ENCODE results near the gene XRCC5. TPM values are rescaled to one million over a fixed set of nuclear protein-coding genes. Genes with fewer than 3 reads are reported as not detected.
"Not testable (repeated sequence)": the region's sequence is repeated elsewhere in the genome, so short reads cannot be mapped to it uniquely, and the experiment has no call there.

The XRCC5 gene
- total RNA-seq, 1 experiment from 2014 or later: 496 TPM

- peaks cover 45% of the 10 kb centered on the region for H3K36me3 ChIP-seq (replicated peaks; ENCODE audit: control insufficient read depth, insufficient read depth, low read length)
- DNase-seq: no peak
Measured at GRCh38 chr2:216201692-216202306, 92.7 kb downstream of the XRCC5 start.

GRCh38 chr2:216202626-216203250 lies 93.6 kb downstream of the XRCC5 start:
- no peak for DNase-seq
- Histone ChIP-seq H3K36me3 (replicated peaks; ENCODE audit: control insufficient read depth, insufficient read depth, low read length) (peaks cover 48% of the 10 kb centered on the region), H3K4me3 (ENCODE audit: insufficient read depth, low read depth, low read length) (no peak overlapping the region), H3K27me3 (ENCODE audit: control insufficient read depth, insufficient read depth, low read length) (no peaks in the 10 kb centered on the region)

More at GRCh38 chr2:216201692-216202306, 92.7 kb downstream of the XRCC5 start:
- Histone ChIP-seq H3K4me3 (ENCODE audit: insufficient read depth, low read depth, low read length) (no peak overlapping the region), H3K27me3 (ENCODE audit: control insufficient read depth, insufficient read depth, low read length) (no peaks in the 10 kb centered on the region)

- Histone ChIP-seq H3K27me3 (ENCODE audit: control insufficient read depth, insufficient read depth, low read length) (no peaks in the 10 kb centered on the region), H3K36me3 (replicated peaks; ENCODE audit: control insufficient read depth, insufficient read depth, low read length) (peaks cover 41% of the 10 kb centered on the region), H3K4me3 (ENCODE audit: insufficient read depth, low read depth, low read length) (no peak overlapping the region)
- no peak for DNase-seq
Measured at GRCh38 chr2:216205486-216205885, 96.3 kb downstream of the XRCC5 start.

DNA sequence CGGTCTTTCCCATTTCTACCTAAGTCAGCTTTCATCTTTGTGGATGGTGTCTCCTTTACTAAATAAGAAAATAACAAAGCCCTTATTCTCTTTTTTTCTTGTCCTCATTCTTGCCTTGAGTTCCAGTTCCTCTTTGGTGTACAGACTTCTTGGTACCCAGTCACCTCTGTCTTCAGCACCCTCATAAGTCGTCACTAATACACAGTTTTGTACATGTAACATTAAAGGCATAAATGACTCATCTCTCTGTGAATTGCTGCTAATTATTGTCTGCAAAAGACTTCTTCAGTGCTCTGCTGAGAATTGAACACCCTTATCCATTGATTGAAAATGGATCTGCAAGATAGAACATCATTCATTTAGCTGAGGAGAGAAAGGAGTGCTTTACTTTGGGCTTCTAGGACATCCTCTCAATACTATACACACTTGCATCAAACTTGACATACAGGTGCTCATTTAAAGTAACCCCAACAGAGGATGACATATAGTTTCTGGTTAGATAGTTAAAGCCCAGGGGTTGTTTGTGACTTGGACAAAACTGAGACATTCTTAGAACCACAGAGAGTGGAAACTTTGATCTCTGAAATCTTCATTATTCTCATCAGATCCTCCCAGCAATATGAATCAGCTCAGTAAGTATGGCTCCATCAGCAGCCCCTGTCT lies 97.0 kb downstream of the XRCC5 start:
- peaks cover 39% of the 10 kb centered on the region for H3K36me3 ChIP-seq (replicated peaks; ENCODE audit: control insufficient read depth, insufficient read depth, low read length)
- no peak for DNase-seq
- no peak overlapping the region for H3K4me3 ChIP-seq (ENCODE audit: insufficient read depth, low read depth, low read length)
- H3K27me3 ChIP-seq (ENCODE audit: control insufficient read depth, insufficient read depth, low read length): no peaks in the 10 kb centered on the region

GRCh38 chr2:216206821-216207220 lies 97.7 kb downstream of the XRCC5 start:
- Histone ChIP-seq H3K36me3 (replicated peaks; ENCODE audit: control insufficient read depth, insufficient read depth, low read length) (peaks cover 34% of the 10 kb centered on the region), H3K4me3 (ENCODE audit: insufficient read depth, low read depth, low read length) (no peak overlapping the region), H3K27me3 (ENCODE audit: control insufficient read depth, insufficient read depth, low read length) (no peaks in the 10 kb centered on the region)
- DNase-seq: no peak

GRCh38 chr2:216208661-216209060 lies 99.5 kb downstream of the XRCC5 start:
- H3K36me3 ChIP-seq (replicated peaks; ENCODE audit: control insufficient read depth, insufficient read depth, low read length): peaks cover 24% of the 10 kb centered on the region
- not testable (repeated sequence) for H3K27me3 ChIP-seq (ENCODE audit: control insufficient read depth, insufficient read depth, low read length); DNase-seq; H3K4me3 ChIP-seq (ENCODE audit: insufficient read depth, low read depth, low read length)

DNA sequence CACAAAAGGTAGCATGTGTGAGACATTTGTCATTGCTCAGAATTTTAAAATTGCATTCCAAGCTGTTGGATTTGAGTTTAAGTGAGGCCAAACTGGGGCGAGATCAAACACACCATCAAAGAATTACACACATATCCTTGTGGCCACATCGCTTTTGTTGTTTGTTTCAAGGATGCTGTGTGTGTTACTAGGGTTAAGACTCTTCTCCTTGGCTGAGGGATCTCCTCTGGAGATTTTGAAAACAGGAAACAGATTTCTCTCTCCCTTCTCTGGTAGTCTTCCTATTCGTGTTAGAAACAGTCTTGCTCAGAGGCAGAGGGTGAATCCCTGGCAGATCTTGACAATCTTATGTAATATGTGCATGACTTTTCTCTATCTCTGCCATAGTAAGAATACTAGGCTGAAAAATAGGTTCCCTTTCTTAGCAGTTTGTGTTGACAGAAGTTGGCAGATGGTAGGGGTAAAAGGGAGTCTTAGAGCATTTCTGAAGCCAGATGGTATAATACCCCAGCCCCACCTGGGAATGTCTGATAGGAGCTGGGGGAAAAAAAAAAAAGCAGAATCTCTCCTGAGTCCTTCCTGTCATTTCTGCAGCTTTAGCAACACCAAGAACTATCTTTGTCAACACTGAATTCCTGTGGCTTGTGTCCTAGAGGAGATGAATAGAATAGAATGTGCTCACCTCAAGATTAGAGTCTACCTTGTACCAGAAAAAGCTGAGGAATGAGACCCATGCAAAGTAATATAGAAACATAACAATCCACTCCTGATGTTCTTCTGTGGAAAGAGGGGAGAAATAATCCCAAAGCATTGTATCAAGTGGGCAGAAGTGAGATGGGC lies 101.8 kb downstream of the XRCC5 start:
- no peak overlapping the region for H3K4me3 ChIP-seq (ENCODE audit: insufficient read depth, low read depth, low read length)
- H3K27me3 ChIP-seq (ENCODE audit: control insufficient read depth, insufficient read depth, low read length): no peaks in the 10 kb centered on the region
- H3K36me3 ChIP-seq (replicated peaks; ENCODE audit: control insufficient read depth, insufficient read depth, low read length): peaks cover 9% of the 10 kb centered on the region
- no peak for DNase-seq

DNA sequence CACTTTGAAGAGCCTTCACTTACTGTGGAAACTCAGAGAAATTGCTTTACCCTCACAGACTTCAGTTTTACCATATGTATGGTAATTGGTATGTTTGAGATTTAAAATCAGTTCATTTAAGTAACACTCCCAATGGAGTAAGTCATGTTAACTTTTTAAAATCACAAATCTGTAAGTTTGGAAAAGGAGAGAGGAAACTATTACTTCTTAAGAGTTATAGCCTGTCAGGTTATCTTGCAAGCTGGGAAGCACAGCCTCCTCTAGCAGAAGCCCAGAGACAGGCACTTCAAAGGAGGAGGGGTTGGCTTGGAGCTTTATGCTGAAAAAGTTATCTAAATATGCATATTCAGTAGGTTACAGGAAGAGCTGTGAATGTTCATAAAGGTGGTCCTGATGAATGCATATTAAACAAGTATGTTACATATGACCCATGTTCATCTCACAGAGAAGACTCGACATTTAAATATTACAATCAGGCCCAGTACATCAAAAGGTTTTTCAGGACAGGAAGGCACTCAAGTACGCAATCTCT lies 102.5 kb downstream of the XRCC5 start:
- DNase-seq: no peak

DNA sequence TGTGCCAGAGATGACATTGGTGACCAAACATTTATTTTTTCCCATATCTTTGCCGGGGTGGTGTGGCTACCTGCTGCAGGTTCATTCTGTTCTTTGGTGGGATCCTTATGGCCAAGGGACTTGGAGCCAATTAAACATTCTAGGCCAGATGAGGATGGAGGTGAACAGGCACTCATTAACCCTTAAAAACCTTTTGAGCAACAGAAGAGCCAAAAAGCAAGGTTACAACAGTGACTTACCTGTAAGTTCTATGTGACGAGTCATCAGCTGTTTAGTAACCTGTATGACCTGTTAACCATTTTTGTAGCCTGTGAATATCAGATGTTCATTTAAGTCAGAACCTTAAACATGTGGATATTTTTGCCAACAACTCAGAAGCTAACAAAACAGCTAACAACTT lies 105.6 kb downstream of the XRCC5 start:
- Histone ChIP-seq H3K27me3 (ENCODE audit: control insufficient read depth, insufficient read depth, low read length) (no peaks in the 10 kb centered on the region), H3K4me3 (ENCODE audit: insufficient read depth, low read depth, low read length) (no peak overlapping the region), H3K36me3 (replicated peaks; ENCODE audit: control insufficient read depth, insufficient read depth, low read length) (no peaks in the 10 kb centered on the region)
- no peak for DNase-seq

More for the DNA sequence above, 102.5 kb downstream of the XRCC5 start:
- Histone ChIP-seq H3K36me3 (replicated peaks; ENCODE audit: control insufficient read depth, insufficient read depth, low read length) (peaks cover 7% of the 10 kb centered on the region), H3K27me3 (ENCODE audit: control insufficient read depth, insufficient read depth, low read length) (no peaks in the 10 kb centered on the region), H3K4me3 (ENCODE audit: insufficient read depth, low read depth, low read length) (no peak overlapping the region)

- no peak for DNase-seq
- Histone ChIP-seq H3K27me3 (ENCODE audit: control insufficient read depth, insufficient read depth, low read length) (no peaks in the 10 kb centered on the region), H3K4me3 (ENCODE audit: insufficient read depth, low read depth, low read length) (no peak overlapping the region), H3K36me3 (replicated peaks; ENCODE audit: control insufficient read depth, insufficient read depth, low read length) (no peaks in the 10 kb centered on the region)
Measured at GRCh38 chr2:216215658-216216390, 106.7 kb downstream of the XRCC5 start.

DNA sequence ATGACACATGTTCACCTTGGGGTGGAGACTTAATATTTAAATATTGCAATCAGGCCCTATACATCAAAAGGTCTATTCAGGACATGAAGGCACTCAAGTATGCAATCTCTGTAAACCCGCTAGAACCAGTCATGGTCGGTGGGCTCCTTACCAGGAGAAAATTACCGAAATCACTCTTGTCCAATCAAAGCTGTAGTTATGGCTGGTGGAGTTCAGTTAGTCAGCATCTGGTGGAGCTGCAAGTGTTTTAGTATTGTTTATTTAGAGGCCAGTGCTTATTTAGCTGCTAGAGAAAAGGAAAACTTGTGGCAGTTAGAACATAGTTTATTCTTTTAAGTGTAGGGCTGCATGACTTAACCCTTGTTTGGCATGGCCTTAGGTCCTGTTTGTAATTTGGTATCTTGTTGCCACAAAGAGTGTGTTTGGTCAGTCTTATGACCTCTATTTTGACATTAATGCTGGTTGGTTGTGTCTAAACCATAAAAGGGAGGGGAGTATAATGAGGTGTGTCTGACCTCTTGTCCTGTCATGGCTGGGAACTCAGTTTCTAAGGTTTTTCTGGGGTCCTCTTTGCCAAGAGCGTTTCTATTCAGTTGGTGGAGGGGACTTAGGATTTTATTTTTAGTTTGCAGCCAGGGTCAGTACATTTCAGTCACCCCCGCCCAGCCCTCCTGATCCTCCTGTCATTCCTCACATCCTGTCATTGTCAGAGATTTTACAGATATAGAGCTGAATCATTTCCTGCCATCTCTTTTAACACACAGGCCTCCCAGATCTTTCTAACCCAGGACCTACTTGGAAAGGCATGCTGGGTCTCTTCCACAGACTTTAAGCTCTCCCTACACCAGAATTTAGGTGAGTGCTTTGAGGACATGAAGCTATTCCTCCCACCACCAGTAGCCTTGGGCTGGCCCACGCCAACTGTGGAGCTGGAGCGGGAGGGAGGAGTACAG lies 108.1 kb downstream of the XRCC5 start:
- H3K27me3 ChIP-seq (ENCODE audit: control insufficient read depth, insufficient read depth, low read length): no peaks in the 10 kb centered on the region
- no peak for DNase-seq
- no peak overlapping the region for H3K4me3 ChIP-seq (ENCODE audit: insufficient read depth, low read depth, low read length)
- H3K36me3 ChIP-seq (replicated peaks; ENCODE audit: control insufficient read depth, insufficient read depth, low read length): no peaks in the 10 kb centered on the region

DNA sequence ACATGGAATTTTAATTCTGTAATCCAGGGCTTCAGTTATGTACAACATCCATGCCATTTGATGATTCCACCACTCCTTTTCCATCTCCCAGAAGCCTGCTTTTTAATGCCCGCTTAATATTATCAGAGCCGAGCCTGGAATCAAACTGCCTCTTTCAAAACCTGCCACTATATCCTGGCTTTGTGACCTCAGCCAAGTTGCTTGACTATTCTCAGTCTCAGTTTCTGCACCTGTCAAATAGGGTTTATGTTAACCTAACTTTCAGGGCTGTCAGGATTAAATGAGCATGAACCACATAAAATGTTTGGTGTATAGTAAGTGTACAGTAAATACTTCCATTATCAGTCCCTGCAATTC lies 108.7 kb downstream of the XRCC5 start:
- no peaks in the 10 kb centered on the region for H3K27me3 ChIP-seq (ENCODE audit: control insufficient read depth, insufficient read depth, low read length)
- no peaks in the 10 kb centered on the region for H3K36me3 ChIP-seq (replicated peaks; ENCODE audit: control insufficient read depth, insufficient read depth, low read length)
- no peak for DNase-seq
- no peak overlapping the region for H3K4me3 ChIP-seq (ENCODE audit: insufficient read depth, low read depth, low read length)

DNA sequence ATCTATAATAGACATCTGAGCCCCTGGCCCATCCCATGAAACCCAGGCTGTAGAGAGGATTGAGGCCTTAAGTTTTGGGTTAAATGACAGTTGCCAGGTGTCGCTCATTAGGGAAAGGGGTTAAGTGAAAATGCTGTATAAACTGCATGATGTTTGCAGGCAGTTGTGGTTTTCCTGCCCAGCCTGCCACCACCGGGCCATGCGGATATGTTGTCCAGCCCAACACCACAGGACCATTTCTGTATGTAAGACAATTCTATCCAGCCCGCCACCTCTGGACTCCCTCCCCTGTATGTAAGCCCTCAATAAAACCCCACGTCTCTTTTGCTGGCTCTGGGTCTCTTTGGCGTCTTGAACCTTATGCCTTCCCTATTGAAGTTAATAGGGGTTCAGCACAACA lies 110.7 kb downstream of the XRCC5 start:
- Histone ChIP-seq H3K36me3 (replicated peaks; ENCODE audit: control insufficient read depth, insufficient read depth, low read length) (no peaks in the 10 kb centered on the region), H3K4me3 (ENCODE audit: insufficient read depth, low read depth, low read length) (no peak overlapping the region), H3K27me3 (ENCODE audit: control insufficient read depth, insufficient read depth, low read length) (no peaks in the 10 kb centered on the region)
- DNase-seq: no peak

Data from H7 (cell line).